HepG2 (cell line): ENCODE results near the gene TBKBP1. TPM values are rescaled to one million over a fixed set of nuclear protein-coding genes. Genes with fewer than 3 reads are reported as not detected.

Experiments used
- BHLHE40 ChIP-seq: IDR thresholded peaks from 2 replicates; pipeline ENCODE4 v1.6.1; 2011; ENCODE audit warnings: low read length, improper control_type of control experiment
- GATA4 ChIP-seq: sonication (generic); IDR thresholded peaks from 2 replicates; pipeline ENCODE4 v1.6.1; 2016; ENCODE audit warnings: antibody characterized with exemption, low read depth, borderline replicate concordance
- MAZ ChIP-seq, 2 experiments: sonication (generic) in 1 of 2; formaldehyde crosslinking in 1 of 2; IDR thresholded peaks; 2 replicates each; pipeline versions ENCODE4 v1.5.0 to v1.6.1; 2012 to 2020; ENCODE audit warnings: low read depth in 2 of 2, mild to moderate bottlenecking in 2 of 2, borderline replicate concordance in 1 of 2, improper control_type of control experiment in 1 of 2, low read length in 1 of 2, missing genetic modification reagents in 1 of 2, moderate library complexity in 1 of 2
- PRDM4 ChIP-seq: sonication (generic); formaldehyde crosslinking; IDR thresholded peaks from 2 replicates; pipeline ENCODE4 v1.9.0; 2021; ENCODE audit warnings: missing genetic modification reagents, borderline replicate concordance
- SMAD1 ChIP-seq: sonication (generic); formaldehyde crosslinking; IDR thresholded peaks from 2 replicates; pipeline ENCODE4 v1.4.0; 2020; ENCODE audit warnings: missing genetic modification reagents, low read depth, mild to moderate bottlenecking, borderline replicate concordance
- SMC3 ChIP-seq: IDR thresholded peaks from 2 replicates; pipeline ENCODE4 v1.6.1; 2011; ENCODE audit warnings: low read length, improper control_type of control experiment
- STAG1 ChIP-seq: sonication (generic); formaldehyde crosslinking; IDR thresholded peaks from 2 replicates; pipeline ENCODE4 v1.4.0; 2020; ENCODE audit warnings: missing genetic modification reagents
- THAP8 ChIP-seq: sonication (generic); formaldehyde crosslinking; IDR thresholded peaks from 2 replicates; pipeline ENCODE4 v1.5.1; 2020; ENCODE audit warnings: missing genetic modification reagents, mild to moderate bottlenecking, borderline replicate concordance
- THAP9 ChIP-seq: sonication (generic); formaldehyde crosslinking; IDR thresholded peaks from 2 replicates; pipeline ENCODE4; 2020; ENCODE audit warnings: missing genetic modification reagents, mild to moderate bottlenecking, borderline replicate concordance
- USF2 ChIP-seq, 2 experiments: sonication (generic) in 1 of 2; formaldehyde crosslinking in 1 of 2; IDR thresholded peaks; 2 replicates each; pipeline versions ENCODE4 v1.5.1 to v1.6.1; 2011 to 2020; ENCODE audit warnings: borderline replicate concordance in 1 of 2, low read depth in 1 of 2, low read length in 1 of 2, mild to moderate bottlenecking in 1 of 2, missing genetic modification reagents in 1 of 2, moderate library complexity in 1 of 2
- ZBTB7B ChIP-seq: sonication (generic); formaldehyde crosslinking; IDR thresholded peaks from 2 replicates; pipeline ENCODE4 v1.4.0; 2020; ENCODE audit warnings: missing genetic modification reagents
- ZNF275 ChIP-seq: sonication (generic); formaldehyde crosslinking; IDR thresholded peaks from 2 replicates; pipeline ENCODE4 v1.8.0; 2022; ENCODE audit warnings: missing genetic modification reagents, mild to moderate bottlenecking, inconsistent platforms, borderline replicate concordance
- ZNF441 ChIP-seq: sonication (generic); formaldehyde crosslinking; IDR thresholded peaks from 2 replicates; pipeline ENCODE4 v1.7.0; 2021; ENCODE audit warnings: missing genetic modification reagents, borderline replicate concordance
- ZNF512 ChIP-seq: sonication (generic); formaldehyde crosslinking; IDR thresholded peaks from 2 replicates; pipeline ENCODE4 v1.4.0; 2020; ENCODE audit warnings: mild to moderate bottlenecking, missing genetic modification reagents
- ZNF724P ChIP-seq: sonication (generic); formaldehyde crosslinking; IDR thresholded peaks from 2 replicates; pipeline ENCODE4 v1.8.0; 2022; ENCODE audit warnings: missing genetic modification reagents, borderline replicate concordance
- polyA plus RNA-seq, 8 experiments: library from polyadenylated mRNA; depleted of rRNA in 3 of 8; stranded (reverse) in 7 of 8; unstranded in 1 of 8; fragments of >200 nt; fragmentation: Illumina TruSeq in 4 of 8; extraction: Trizol in 4 of 8; gene quantifications; 2 replicates each; pipeline versions ENCODE4 v1.2.1 to v1.2.3, GENCODE V29; 2011 to 2016; ENCODE audit warnings: low read depth in 4 of 8, missing spikeins in 1 of 8, mixed read lengths in 1 of 8; ENCODE audit not compliant: insufficient read depth in 1 of 8
- total RNA-seq, 5 experiments: library from RNA; depleted of rRNA; stranded (reverse); fragments of >200 nt; fragmentation: Illumina TruSeq; extraction: Trizol; gene quantifications; 2 replicates each; pipeline ENCODE4 v1.2.3, GENCODE V29; 2016; ENCODE audit warnings: low read depth in 1 of 5

The TBKBP1 gene
- total and polyA plus RNA-seq, 2 of the 13 experiments (the other 11 are each of a cell fraction or from before 2014, with no cell fraction given) = 2.6 to 7.0 TPM

GRCh38 chr17:47698749-47699535, 5.0 kb downstream of the TBKBP1 start (continued):
- TF ChIP-seq PRDM4 (CRISPR knock-in tag) = no peak
- TF ChIP-seq ZNF441 (CRISPR knock-in tag) = no peak
- 0 out of 2 replicates have a peak, but pooled peaks have one; percentile 5 for TF ChIP-seq BHLHE40
- TF ChIP-seq THAP8 (CRISPR knock-in tag) = no peak
- no peak for TF ChIP-seq ZNF512 (CRISPR knock-in tag)
- no peak for TF ChIP-seq ZBTB7B (CRISPR knock-in tag)
- 0 out of 2 replicates have a peak, but pooled peaks have one; percentile 6 for TF ChIP-seq SMAD1 (CRISPR knock-in tag)
- no peak for TF ChIP-seq USF2 (IDR thresholded peaks at IDR 0.05; ENCODE audit: low read depth, low read length)
- no peak for TF ChIP-seq USF2 (CRISPR knock-in tag; IDR thresholded peaks at IDR 0.05; ENCODE audit: borderline replicate concordance)
- no peak for TF ChIP-seq ZNF724P
- TF ChIP-seq THAP9 (CRISPR knock-in tag) = peak; percentile 28; the same call in 1 of the 2 replicates
- TF ChIP-seq ZNF275 (CRISPR knock-in tag) = no peak
- peak; percentile 57; the same call in 1 of the 2 replicates for TF ChIP-seq MAZ (IDR thresholded peaks at IDR 0.05; ENCODE audit: borderline replicate concordance, low read depth, low read length)
- TF ChIP-seq MAZ (CRISPR knock-in tag; IDR thresholded peaks at IDR 0.05; ENCODE audit: low read depth) = no peak
- peak; percentile 46 for TF ChIP-seq STAG1
- TF ChIP-seq SMC3 = peak; percentile 58
- TF ChIP-seq GATA4 = no peak
